Epithelial cell of esophagus (primary cell): ENCODE results near the gene PAX6.

Source experiments
- DNase-seq: peaks from one replicate; pipeline ENCODE4 v3.0.0; 2010; ENCODE audit warnings: low read depth
- H3K4me3 ChIP-seq: 2 replicates; pipeline ENCODE4 v1.5.1; 2011; ENCODE audit warnings: mild to moderate bottlenecking, low read length, control low read depth
- TF ChIP-seq, protein P1 (sequence below): IDR thresholded peaks from 2 replicates; pipeline ENCODE4 v1.5.1; 2011; ENCODE audit warnings: low read depth, mild to moderate bottlenecking, low read length, control low read depth, inconsistent platforms; ENCODE audit not compliant: insufficient read depth; ENCODE audit errors: missing control alignments

Gene PAX6

DNA sequence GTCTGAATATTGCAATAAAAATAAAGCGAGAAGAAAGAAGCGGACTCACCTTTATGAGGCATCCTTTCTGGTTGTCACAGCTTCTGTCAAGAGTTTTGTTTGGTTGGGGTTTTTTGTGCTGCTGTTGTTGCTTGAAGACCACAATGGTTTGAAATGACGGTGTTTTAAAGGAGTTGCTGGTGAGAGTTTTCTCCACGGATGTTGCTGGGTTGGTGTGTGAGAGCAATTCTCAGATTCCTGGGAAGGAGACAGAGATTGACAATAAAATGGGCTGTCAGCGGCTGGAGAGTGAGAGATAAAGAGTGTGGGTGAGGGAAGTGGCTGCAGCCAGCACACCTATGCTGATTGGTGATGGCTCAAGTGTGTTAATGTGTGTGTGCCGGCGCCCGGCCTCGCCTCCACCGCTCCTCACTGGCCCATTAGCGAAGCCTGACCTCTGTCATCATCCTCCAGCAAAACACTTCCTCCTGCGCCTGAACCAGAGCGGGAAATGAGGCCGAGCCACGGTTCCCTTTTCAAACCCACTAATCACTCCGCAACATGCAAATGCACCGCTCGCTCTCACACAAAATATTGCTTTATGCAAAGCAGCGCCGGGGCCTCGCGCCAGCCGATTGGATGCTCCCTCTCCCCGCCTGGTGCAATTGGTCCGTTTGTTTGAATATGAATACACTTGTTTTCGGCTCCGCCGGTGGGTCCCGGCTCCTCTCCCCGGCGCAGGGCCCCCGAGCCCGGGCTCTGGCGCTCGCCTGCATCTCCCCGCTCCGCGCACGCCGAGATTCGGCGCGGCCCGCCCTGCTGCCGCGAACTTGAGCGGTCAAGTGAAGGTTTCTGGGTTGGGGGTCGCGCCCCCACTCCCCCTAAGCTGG is at the start of gene PAX6:
Gene PAX6, minus strand, starts transcription at position 544 of the 869 bp plus-strand sequence. CDS start 4,911 bp downstream, outside the sequence.
- DNase-seq: peak; percentile 67

DNA sequence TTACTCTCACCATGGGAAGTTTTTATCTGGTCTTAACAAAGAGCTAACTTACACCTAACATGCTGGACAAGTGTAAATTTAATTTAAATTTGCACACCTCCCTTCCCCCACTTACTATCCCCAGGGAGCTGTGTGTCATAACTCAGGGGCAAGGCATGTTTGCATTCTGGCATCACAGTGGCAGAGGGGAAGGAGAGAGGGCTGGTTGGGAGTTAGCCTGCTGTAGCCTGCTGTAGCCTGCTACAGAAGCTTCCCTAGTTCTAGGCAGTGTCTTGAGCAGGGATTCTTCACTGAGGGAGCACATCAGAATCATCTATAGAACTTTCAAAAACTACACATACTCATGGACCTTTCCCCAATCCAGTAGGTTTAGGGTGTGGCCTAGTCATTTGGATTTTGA is 49.3 kb upstream of the PAX6 start:
- DNase-seq: no peak
- TF ChIP-seq, protein P1, sequence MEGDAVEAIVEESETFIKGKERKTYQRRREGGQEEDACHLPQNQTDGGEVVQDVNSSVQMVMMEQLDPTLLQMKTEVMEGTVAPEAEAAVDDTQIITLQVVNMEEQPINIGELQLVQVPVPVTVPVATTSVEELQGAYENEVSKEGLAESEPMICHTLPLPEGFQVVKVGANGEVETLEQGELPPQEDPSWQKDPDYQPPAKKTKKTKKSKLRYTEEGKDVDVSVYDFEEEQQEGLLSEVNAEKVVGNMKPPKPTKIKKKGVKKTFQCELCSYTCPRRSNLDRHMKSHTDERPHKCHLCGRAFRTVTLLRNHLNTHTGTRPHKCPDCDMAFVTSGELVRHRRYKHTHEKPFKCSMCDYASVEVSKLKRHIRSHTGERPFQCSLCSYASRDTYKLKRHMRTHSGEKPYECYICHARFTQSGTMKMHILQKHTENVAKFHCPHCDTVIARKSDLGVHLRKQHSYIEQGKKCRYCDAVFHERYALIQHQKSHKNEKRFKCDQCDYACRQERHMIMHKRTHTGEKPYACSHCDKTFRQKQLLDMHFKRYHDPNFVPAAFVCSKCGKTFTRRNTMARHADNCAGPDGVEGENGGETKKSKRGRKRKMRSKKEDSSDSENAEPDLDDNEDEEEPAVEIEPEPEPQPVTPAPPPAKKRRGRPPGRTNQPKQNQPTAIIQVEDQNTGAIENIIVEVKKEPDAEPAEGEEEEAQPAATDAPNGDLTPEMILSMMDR: no peak
- no peak overlapping the region for H3K4me3 ChIP-seq

More for the DNA sequence above, at the start of gene PAX6:
- no peak within 1 kb of the TSS for H3K4me3 ChIP-seq
- TF ChIP-seq, protein P1: no peak

DNA sequence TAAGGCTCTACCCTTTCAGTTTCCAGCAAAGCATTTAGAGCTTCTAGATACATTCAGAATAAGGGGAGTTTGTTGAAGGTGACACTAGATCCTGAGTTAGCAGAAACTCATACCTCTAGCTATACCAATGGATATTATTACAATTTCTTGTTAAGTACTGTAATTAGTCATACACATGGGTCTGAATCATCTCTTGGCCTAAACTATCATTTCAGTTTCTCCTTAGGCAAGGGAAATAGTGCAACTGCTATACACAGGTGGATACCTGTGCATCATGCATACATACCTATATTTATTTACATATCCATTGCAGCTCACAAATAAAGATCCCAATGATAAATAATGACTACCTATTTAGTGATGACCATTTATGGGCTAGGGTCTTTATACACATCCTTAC is 45.1 kb upstream of the PAX6 start:
- TF ChIP-seq, protein P1: no peak
- DNase-seq: peak; percentile 74
- no peak overlapping the region for H3K4me3 ChIP-seq

DNA sequence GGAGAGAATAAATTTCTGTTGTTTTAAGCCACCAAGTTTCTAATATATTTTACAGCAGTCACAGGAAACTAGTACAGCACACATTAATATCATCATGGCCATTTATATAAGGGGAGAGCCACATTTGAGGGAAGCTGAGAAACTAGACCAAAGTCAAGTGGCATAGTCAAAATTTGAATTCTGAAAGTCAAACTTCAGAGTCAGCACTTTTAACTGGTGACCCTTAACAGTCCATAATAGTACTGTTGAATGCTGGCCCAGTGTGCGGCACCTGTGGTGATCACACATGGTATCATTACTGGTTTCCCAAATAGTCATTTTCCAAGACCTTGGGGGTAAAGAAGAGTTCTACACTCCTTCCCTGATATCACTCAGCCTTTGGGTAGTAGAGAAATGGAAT is 44.3 kb upstream of the PAX6 start:
- TF ChIP-seq, protein P1: no peak
- no peak overlapping the region for H3K4me3 ChIP-seq
- no peak for DNase-seq

DNA sequence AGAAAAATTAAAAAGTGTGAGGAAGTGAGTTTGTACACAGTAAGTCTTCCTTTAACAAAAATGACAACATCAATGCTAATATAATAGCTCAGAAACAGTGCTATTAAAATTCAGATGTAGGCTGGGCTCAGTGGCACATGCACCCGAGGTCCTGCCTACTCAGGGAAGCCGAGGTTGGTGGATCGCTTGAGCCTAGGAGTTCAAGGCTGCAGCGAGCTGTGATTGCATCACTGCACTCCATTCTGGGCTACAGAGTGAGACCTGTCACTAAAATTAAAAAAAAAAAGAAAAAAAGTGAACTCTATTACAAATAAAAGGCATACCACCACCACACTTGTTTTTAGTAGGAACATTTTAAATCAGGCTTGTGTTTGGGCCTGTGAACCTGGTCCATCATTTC is 39.2 kb upstream of the PAX6 start:
- no peak for DNase-seq
- TF ChIP-seq, protein P1: no peak
- H3K4me3 ChIP-seq: no peak overlapping the region

DNA sequence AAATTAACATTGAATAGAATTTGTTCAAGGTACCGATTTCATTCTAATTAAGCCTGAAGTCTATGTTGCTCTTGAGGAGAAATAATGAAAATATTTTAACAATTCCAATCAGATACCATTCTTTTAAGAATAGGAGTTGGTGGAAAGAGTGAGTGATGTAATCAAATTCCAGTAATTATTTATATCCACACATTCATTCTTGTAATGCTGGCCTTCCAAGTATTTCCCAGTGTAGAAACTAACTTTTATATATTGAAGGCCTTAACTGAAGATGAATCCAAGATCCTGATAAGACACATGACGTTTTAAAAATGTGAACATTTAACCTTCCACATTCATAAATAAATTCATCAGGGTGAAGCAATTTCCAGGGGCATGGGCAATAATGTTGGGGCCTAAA is 36.6 kb upstream of the PAX6 start:
- TF ChIP-seq, protein P1: no peak
- no peak overlapping the region for H3K4me3 ChIP-seq
- no peak for DNase-seq

DNA sequence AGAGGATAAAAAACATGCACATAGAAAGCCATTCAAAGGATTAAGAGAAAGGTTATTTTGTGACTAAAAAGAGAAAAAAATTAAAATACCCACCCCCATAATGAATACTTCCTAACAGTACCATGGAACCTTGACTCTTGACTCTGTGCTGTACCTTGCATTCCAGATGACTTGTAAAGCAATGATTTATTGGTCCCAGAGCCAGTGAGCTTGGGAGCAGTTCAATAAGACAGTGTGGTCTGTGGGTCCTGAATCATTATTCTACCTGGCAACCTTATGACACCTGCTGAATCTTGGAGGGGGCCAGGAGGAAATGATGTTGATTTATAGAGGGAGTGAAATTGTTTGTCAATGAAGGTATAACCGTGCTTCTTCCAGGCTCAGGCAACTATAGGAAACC is 34.2 kb upstream of the PAX6 start:
- DNase-seq: no peak
- TF ChIP-seq, protein P1: no peak
- no peak overlapping the region for H3K4me3 ChIP-seq
